GM23338 (cell line): ENCODE results near the gene SBF2. TPM values are rescaled to one million over a fixed set of nuclear protein-coding genes. Genes with fewer than 3 reads are reported as not detected.

Experiments
- ATAC-seq: fragments of 200-7000 bp; cut with Tn5 transposase; 3 replicates; pipeline ENCODE4 v1.9.1; 2020
- DNase-seq: peaks from one replicate; pipeline ENCODE4 v3.0.0-alpha.2; 2015; ENCODE audit warnings: low spot score
- H2AFZ ChIP-seq: fragments of 200-600 bp; sonication (generic); 2 replicates; pipeline ENCODE4 v1.8.0; 2016; ENCODE audit warnings: antibody characterized with exemption, mild to moderate bottlenecking, moderate library complexity
- H3F3A ChIP-seq: fragments of 200-600 bp; sonication (generic); replicated peaks from 2 replicates; pipeline ENCODE4 v1.8.0; 2017; ENCODE audit warnings: antibody characterized with exemption, mixed run types, low read depth
- H3K27ac ChIP-seq: fragments of 200-600 bp; sonication (generic); 2 replicates; pipeline ENCODE4 v1.6.1; 2016; ENCODE audit warnings: low read depth
- H3K27me3 ChIP-seq: fragments of 200-600 bp; sonication (generic); 2 replicates; pipeline ENCODE4 v1.8.0; 2016; ENCODE audit warnings: mild to moderate bottlenecking, mixed run types, moderate library complexity; ENCODE audit not compliant: insufficient read depth
- H3K36me3 ChIP-seq: fragments of 200-600 bp; sonication (generic); 2 replicates; pipeline ENCODE4 v1.8.0; 2016; ENCODE audit warnings: mild to moderate bottlenecking; ENCODE audit not compliant: insufficient read depth
- H3K4me1 ChIP-seq: fragments of 200-600 bp; sonication (generic); 2 replicates; pipeline ENCODE4 v1.8.0; 2016; ENCODE audit warnings: mild to moderate bottlenecking, moderate library complexity; ENCODE audit not compliant: insufficient read depth
- H3K4me2 ChIP-seq: fragments of 200-600 bp; sonication (generic); 2 replicates; pipeline ENCODE4 v1.7.1; 2017; ENCODE audit warnings: mixed run types
- H3K4me3 ChIP-seq: fragments of 200-600 bp; sonication (generic); 2 replicates; pipeline ENCODE4 v1.6.1; 2016; ENCODE audit warnings: mixed run types
- H3K79me2 ChIP-seq: fragments of 200-600 bp; sonication (generic); replicated peaks from 2 replicates; pipeline ENCODE4 v1.8.0; 2017; ENCODE audit warnings: mild to moderate bottlenecking; ENCODE audit not compliant: insufficient read depth
- H3K9me2 ChIP-seq: fragments of 200-600 bp; sonication (generic); 2 replicates; pipeline ENCODE4 v1.8.0; 2017; ENCODE audit not compliant: insufficient read depth
- H4K20me1 ChIP-seq: fragments of 200-600 bp; sonication (generic); replicated peaks from 2 replicates; pipeline ENCODE4 v1.8.0; 2017; ENCODE audit warnings: mild to moderate bottlenecking; ENCODE audit not compliant: insufficient read depth
- H3K27ac Mint-ChIP-seq: 2 replicates; pipeline ENCODE4 v1.8.0; 2020; ENCODE audit warnings: inconsistent platforms, mild to moderate bottlenecking, moderate library complexity, mixed read lengths
- H3K27me3 Mint-ChIP-seq: 3 replicates; pipeline ENCODE4 v1.8.0; 2022; ENCODE audit warnings: low read depth, mild to moderate bottlenecking, moderate library complexity, mixed read lengths, inconsistent platforms; ENCODE audit not compliant: insufficient read depth, poor library complexity
- H3K36me3 Mint-ChIP-seq: 3 replicates; pipeline ENCODE4 v1.8.0; 2021; ENCODE audit warnings: low read depth, mild to moderate bottlenecking, inconsistent platforms, moderate library complexity, mixed read lengths
- H3K4me1 Mint-ChIP-seq: 3 replicates; pipeline ENCODE4 v1.8.0; 2020; ENCODE audit warnings: mild to moderate bottlenecking, inconsistent platforms, mixed read lengths
- H3K4me3 Mint-ChIP-seq: 3 replicates; pipeline ENCODE4 v1.8.0; 2021; ENCODE audit warnings: moderate library complexity, mild to moderate bottlenecking, inconsistent platforms, mixed read lengths
- H3K9me3 Mint-ChIP-seq: 3 replicates; pipeline ENCODE4 v1.8.0; 2020; ENCODE audit warnings: moderate library complexity, mild to moderate bottlenecking, inconsistent platforms, mixed read lengths
- CREB1 ChIP-seq: fragments of 250-450 bp; sonication (Bioruptor Pico); IDR thresholded peaks from 2 replicates; pipeline ENCODE4 v1.5.0; 2020; ENCODE audit warnings: low read depth, mild to moderate bottlenecking, moderate library complexity
- EZH2 ChIP-seq: fragments of 200-600 bp; sonication (generic); IDR thresholded peaks from one replicate; pipeline ENCODE4 v1.8.0; 2017; ENCODE audit warnings: antibody characterized with exemption, mild to moderate bottlenecking, low read depth; ENCODE audit not compliant: unreplicated experiment
- EZH2phosphoT487 ChIP-seq: fragments of 200-600 bp; sonication (generic); IDR thresholded peaks from one replicate; pipeline ENCODE4 v1.8.1; 2018; ENCODE audit warnings: antibody characterized with exemption; ENCODE audit not compliant: unreplicated experiment
- JUNB ChIP-seq: IDR thresholded peaks from one replicate; pipeline ENCODE4 v1.6.1; 2016; ENCODE audit warnings: antibody characterized with exemption; ENCODE audit not compliant: unreplicated experiment
- NANOG ChIP-seq: IDR thresholded peaks from 2 replicates; pipeline ENCODE4 v1.6.1; 2016; ENCODE audit warnings: antibody characterized with exemption, borderline replicate concordance
- POLR2AphosphoS5 ChIP-seq: IDR thresholded peaks from 2 replicates; pipeline ENCODE4 v1.6.1; 2016; ENCODE audit warnings: antibody characterized with exemption, low read depth
- STAT1 ChIP-seq: IDR thresholded peaks from one replicate; pipeline ENCODE4 v1.6.1; 2016; ENCODE audit warnings: antibody characterized with exemption; ENCODE audit not compliant: unreplicated experiment
- ZNF114 ChIP-seq: fragments of 250-450 bp; sonication (Bioruptor Pico); IDR thresholded peaks from 2 replicates; pipeline ENCODE4 v1.5.0; 2020; ENCODE audit warnings: mild to moderate bottlenecking, moderate library complexity
- ZNF331 ChIP-seq: fragments of 250-450 bp; sonication (Bioruptor Pico); IDR thresholded peaks from 2 replicates; pipeline ENCODE4 v1.5.0; 2020; ENCODE audit warnings: low read depth, mild to moderate bottlenecking, moderate library complexity
- polyA plus RNA-seq: library from polyadenylated mRNA; unstranded; fragments of >200 nt; fragmentation: Nextera tagmentation; extraction: Ambion mirVana; gene quantifications from 2 replicates; pipeline ENCODE4 v1.2.1, GENCODE V29; 2016
- total RNA-seq: library from RNA; depleted of rRNA; stranded (reverse); fragments of >200 nt; shearing (Covaris generic); gene quantifications from 2 replicates; pipeline ENCODE4 v1.2.3, GENCODE V29; 2014
- TF ChIP-seq, protein P1 (sequence below), 2 experiments: fragments of 200-600 bp in 1 of 2; sonication (generic) in 1 of 2; conservative IDR thresholded peaks; 2 replicates each; pipeline versions ENCODE4 v1.5.1 to v1.6.1; 2016 to 2017; ENCODE audit warnings: antibody characterized with exemption in 2 of 2, low read depth in 2 of 2, mild to moderate bottlenecking in 2 of 2, moderate library complexity in 1 of 2
- TF ChIP-seq, protein P2 (sequence below): fragments of 250-450 bp; sonication (Bioruptor Pico); IDR thresholded peaks from 2 replicates; pipeline ENCODE4 v1.5.0; 2020; ENCODE audit warnings: mild to moderate bottlenecking, moderate library complexity
- TF ChIP-seq, protein P3 (sequence below): IDR thresholded peaks from one replicate; pipeline ENCODE4 v1.6.1; 2018; ENCODE audit warnings: antibody characterized with exemption; ENCODE audit not compliant: unreplicated experiment
- TF ChIP-seq, protein P4 (sequence below): IDR thresholded peaks from 2 replicates; pipeline ENCODE4 v1.6.1; 2016; ENCODE audit warnings: antibody characterized with exemption

Gene SBF2
- total and polyA plus RNA-seq, 2 experiments from 2014 or later: 25.6 to 53.5 TPM

DNA sequence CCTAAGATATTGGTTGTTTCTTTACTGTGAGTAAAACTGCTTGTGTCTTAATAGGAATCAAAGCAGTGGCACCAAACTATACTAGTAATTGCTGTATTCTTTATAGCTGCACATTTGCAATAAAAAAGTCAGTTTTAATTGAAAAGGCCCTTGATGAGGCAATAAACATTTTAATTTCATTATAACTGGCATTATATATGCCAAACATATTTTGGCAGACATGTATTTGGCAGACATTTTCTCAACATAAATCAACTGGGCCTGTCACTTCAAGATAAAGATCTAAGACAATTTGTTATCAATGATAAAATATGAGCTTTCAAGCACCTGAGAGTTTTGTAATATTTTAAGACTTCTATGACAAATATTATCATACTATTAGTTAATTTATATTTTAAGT lies 245.7 kb downstream of the SBF2 start:
- ATAC-seq (no peak), DNase-seq (no peak)
- no peak overlapping the region for H3K27ac ChIP-seq
- peaks cover 16% of the 10 kb centered on the region; the same call in 1 of the 2 replicates for H3K36me3 ChIP-seq
- H3K4me1 ChIP-seq: 0 out of 2 replicates have a peak, but pooled peaks cover 4% of the 10 kb centered on the region
- H3K9me2 ChIP-seq: no peaks in the 10 kb centered on the region
- H3K27me3 ChIP-seq: no peaks in the 10 kb centered on the region
- Mint-ChIP-seq H3K36me3 (peaks cover 23% of the 10 kb centered on the region), H3K27ac (no peak overlapping the region), H3K9me3 (peaks cover 27% of the 10 kb centered on the region), H3K27me3 (no peaks in the 10 kb centered on the region), H3K4me3 (no peak overlapping the region), H3K4me1 (peaks cover 4% of the 10 kb centered on the region; the same call in 1 of the 3 replicates)
- no peaks in the 10 kb centered on the region for H4K20me1 ChIP-seq
- H2AFZ ChIP-seq: no peak overlapping the region
- H3F3A ChIP-seq: no peaks in the 10 kb centered on the region
- 0 out of 2 replicates have a peak, but pooled peaks cover 6% of the 10 kb centered on the region for H3K79me2 ChIP-seq
- no peak overlapping the region for H3K4me2 ChIP-seq
- TF ChIP-seq ZNF331 (CRISPR knock-in tag) (no peak), STAT1 (no peak), NANOG (no peak), EZH2phosphoT487 (no peak), EZH2 (no peak), JUNB (no peak), CREB1 (CRISPR knock-in tag) (no peak), POLR2AphosphoS5 (no peak), ZNF114 (CRISPR knock-in tag) (no peak)
- TF ChIP-seq, protein P1, sequence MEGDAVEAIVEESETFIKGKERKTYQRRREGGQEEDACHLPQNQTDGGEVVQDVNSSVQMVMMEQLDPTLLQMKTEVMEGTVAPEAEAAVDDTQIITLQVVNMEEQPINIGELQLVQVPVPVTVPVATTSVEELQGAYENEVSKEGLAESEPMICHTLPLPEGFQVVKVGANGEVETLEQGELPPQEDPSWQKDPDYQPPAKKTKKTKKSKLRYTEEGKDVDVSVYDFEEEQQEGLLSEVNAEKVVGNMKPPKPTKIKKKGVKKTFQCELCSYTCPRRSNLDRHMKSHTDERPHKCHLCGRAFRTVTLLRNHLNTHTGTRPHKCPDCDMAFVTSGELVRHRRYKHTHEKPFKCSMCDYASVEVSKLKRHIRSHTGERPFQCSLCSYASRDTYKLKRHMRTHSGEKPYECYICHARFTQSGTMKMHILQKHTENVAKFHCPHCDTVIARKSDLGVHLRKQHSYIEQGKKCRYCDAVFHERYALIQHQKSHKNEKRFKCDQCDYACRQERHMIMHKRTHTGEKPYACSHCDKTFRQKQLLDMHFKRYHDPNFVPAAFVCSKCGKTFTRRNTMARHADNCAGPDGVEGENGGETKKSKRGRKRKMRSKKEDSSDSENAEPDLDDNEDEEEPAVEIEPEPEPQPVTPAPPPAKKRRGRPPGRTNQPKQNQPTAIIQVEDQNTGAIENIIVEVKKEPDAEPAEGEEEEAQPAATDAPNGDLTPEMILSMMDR (conservative IDR thresholded peaks at IDR 0.05; ENCODE audit: low read depth in 2 of 2): no peak
- TF ChIP-seq, protein P2, sequence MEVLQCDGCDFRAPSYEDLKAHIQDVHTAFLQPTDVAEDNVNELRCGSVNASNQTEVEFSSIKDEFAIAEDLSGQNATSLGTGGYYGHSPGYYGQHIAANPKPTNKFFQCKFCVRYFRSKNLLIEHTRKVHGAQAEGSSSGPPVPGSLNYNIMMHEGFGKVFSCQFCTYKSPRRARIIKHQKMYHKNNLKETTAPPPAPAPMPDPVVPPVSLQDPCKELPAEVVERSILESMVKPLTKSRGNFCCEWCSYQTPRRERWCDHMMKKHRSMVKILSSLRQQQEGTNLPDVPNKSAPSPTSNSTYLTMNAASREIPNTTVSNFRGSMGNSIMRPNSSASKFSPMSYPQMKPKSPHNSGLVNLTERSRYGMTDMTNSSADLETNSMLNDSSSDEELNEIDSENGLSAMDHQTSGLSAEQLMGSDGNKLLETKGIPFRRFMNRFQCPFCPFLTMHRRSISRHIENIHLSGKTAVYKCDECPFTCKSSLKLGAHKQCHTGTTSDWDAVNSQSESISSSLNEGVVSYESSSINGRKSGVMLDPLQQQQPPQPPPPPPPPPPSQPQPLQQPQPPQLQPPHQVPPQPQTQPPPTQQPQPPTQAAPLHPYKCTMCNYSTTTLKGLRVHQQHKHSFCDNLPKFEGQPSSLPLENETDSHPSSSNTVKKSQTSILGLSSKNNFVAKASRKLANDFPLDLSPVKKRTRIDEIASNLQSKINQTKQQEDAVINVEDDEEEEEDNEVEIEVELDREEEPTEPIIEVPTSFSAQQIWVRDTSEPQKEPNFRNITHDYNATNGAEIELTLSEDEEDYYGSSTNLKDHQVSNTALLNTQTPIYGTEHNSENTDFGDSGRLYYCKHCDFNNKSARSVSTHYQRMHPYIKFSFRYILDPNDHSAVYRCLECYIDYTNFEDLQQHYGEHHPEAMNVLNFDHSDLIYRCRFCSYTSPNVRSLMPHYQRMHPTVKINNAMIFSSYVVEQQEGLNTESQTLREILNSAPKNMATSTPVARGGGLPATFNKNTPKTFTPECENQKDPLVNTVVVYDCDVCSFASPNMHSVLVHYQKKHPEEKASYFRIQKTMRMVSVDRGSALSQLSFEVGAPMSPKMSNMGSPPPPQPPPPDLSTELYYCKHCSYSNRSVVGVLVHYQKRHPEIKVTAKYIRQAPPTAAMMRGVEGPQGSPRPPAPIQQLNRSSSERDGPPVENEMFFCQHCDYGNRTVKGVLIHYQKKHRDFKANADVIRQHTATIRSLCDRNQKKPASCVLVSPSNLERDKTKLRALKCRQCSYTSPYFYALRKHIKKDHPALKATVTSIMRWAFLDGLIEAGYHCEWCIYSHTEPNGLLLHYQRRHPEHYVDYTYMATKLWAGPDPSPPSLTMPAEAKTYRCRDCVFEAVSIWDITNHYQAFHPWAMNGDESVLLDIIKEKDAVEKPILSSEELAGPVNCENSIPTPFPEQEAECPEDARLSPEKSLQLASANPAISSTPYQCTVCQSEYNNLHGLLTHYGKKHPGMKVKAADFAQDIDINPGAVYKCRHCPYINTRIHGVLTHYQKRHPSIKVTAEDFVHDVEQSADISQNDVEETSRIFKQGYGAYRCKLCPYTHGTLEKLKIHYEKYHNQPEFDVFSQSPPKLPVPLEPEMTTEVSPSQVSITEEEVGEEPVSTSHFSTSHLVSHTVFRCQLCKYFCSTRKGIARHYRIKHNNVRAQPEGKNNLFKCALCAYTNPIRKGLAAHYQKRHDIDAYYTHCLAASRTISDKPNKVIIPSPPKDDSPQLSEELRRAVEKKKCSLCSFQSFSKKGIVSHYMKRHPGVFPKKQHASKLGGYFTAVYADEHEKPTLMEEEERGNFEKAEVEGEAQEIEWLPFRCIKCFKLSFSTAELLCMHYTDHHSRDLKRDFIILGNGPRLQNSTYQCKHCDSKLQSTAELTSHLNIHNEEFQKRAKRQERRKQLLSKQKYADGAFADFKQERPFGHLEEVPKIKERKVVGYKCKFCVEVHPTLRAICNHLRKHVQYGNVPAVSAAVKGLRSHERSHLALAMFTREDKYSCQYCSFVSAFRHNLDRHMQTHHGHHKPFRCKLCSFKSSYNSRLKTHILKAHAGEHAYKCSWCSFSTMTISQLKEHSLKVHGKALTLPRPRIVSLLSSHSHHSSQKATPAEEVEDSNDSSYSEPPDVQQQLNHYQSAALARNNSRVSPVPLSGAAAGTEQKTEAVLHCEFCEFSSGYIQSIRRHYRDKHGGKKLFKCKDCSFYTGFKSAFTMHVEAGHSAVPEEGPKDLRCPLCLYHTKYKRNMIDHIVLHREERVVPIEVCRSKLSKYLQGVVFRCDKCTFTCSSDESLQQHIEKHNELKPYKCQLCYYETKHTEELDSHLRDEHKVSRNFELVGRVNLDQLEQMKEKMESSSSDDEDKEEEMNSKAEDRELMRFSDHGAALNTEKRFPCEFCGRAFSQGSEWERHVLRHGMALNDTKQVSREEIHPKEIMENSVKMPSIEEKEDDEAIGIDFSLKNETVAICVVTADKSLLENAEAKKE: no peak
- TF ChIP-seq, protein P3, sequence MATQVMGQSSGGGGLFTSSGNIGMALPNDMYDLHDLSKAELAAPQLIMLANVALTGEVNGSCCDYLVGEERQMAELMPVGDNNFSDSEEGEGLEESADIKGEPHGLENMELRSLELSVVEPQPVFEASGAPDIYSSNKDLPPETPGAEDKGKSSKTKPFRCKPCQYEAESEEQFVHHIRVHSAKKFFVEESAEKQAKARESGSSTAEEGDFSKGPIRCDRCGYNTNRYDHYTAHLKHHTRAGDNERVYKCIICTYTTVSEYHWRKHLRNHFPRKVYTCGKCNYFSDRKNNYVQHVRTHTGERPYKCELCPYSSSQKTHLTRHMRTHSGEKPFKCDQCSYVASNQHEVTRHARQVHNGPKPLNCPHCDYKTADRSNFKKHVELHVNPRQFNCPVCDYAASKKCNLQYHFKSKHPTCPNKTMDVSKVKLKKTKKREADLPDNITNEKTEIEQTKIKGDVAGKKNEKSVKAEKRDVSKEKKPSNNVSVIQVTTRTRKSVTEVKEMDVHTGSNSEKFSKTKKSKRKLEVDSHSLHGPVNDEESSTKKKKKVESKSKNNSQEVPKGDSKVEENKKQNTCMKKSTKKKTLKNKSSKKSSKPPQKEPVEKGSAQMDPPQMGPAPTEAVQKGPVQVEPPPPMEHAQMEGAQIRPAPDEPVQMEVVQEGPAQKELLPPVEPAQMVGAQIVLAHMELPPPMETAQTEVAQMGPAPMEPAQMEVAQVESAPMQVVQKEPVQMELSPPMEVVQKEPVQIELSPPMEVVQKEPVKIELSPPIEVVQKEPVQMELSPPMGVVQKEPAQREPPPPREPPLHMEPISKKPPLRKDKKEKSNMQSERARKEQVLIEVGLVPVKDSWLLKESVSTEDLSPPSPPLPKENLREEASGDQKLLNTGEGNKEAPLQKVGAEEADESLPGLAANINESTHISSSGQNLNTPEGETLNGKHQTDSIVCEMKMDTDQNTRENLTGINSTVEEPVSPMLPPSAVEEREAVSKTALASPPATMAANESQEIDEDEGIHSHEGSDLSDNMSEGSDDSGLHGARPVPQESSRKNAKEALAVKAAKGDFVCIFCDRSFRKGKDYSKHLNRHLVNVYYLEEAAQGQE: no peak
- TF ChIP-seq, protein P4, sequence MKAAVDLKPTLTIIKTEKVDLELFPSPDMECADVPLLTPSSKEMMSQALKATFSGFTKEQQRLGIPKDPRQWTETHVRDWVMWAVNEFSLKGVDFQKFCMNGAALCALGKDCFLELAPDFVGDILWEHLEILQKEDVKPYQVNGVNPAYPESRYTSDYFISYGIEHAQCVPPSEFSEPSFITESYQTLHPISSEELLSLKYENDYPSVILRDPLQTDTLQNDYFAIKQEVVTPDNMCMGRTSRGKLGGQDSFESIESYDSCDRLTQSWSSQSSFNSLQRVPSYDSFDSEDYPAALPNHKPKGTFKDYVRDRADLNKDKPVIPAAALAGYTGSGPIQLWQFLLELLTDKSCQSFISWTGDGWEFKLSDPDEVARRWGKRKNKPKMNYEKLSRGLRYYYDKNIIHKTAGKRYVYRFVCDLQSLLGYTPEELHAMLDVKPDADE: no peak
- H3K4me3 ChIP-seq: no peak overlapping the region
